HG03575 (cell line): ENCODE measurements around the gene RPS6KA3.

Experiments used
- ATAC-seq: cut with Tn5 transposase; IDR thresholded peaks from one replicate; pipeline ENCODE4 v1.9.1; 2021; ENCODE audit not compliant: unreplicated experiment, insufficient number of reproducible peaks, low FRiP score; ENCODE audit errors: extremely low read depth

The RPS6KA3 gene

GRCh38 chrX:20228245-20228644 lies 38.5 kb downstream of the RPS6KA3 start:
- no peak for ATAC-seq

GRCh38 chrX:20227116-20227515 lies 39.6 kb downstream of the RPS6KA3 start:
- ATAC-seq, result no peak

GRCh38 chrX:20225488-20225833 lies 41.2 kb downstream of the RPS6KA3 start:
- ATAC-seq, result no peak

GRCh38 chrX:20224814-20225487 lies 41.8 kb downstream of the RPS6KA3 start:
- peak; percentile 78 for ATAC-seq

- no peak for ATAC-seq
Observed at GRCh38 chrX:20221902-20222301, 44.8 kb downstream of the RPS6KA3 start.

GRCh38 chrX:20218836-20219505 lies 47.7 kb downstream of the RPS6KA3 start:
- ATAC-seq, result no peak

GRCh38 chrX:20217906-20218305 lies 48.8 kb downstream of the RPS6KA3 start:
- ATAC-seq, result no peak

GRCh38 chrX:20217271-20217670 lies 49.4 kb downstream of the RPS6KA3 start:
- ATAC-seq, result no peak

GRCh38 chrX:20215565-20215964 lies 51.1 kb downstream of the RPS6KA3 start:
- ATAC-seq, result no peak

GRCh38 chrX:20212486-20213089 lies 54.1 kb downstream of the RPS6KA3 start:
- peak; percentile 72 for ATAC-seq

GRCh38 chrX:20211261-20211786 lies 55.4 kb downstream of the RPS6KA3 start:
- ATAC-seq, result no peak

GRCh38 chrX:20205927-20206708 lies 60.6 kb downstream of the RPS6KA3 start:
- peak; percentile 95 for ATAC-seq

GRCh38 chrX:20204351-20204750 lies 62.4 kb downstream of the RPS6KA3 start:
- no peak for ATAC-seq

GRCh38 chrX:20197641-20198210 lies 69.0 kb downstream of the RPS6KA3 start:
- no peak for ATAC-seq

- no peak for ATAC-seq
Observed at GRCh38 chrX:20189171-20189570, 77.5 kb downstream of the RPS6KA3 start.

- ATAC-seq, result no peak
Observed at GRCh38 chrX:20181598-20182329, 84.9 kb downstream of the RPS6KA3 start.

GRCh38 chrX:20177093-20177492 lies 89.6 kb downstream of the RPS6KA3 start:
- ATAC-seq, result no peak

GRCh38 chrX:20173856-20174255 lies 92.9 kb downstream of the RPS6KA3 start:
- no peak for ATAC-seq

- no peak for ATAC-seq
Observed at GRCh38 chrX:20173313-20173712, 93.4 kb downstream of the RPS6KA3 start.
